SK-N-SH treated with all-trans-retinoic acid at 6 μM for 48 hours (cell line): ENCODE measurements around the gene CPNE2.

Source experiments
- ATAC-seq: fragments of 200-7000 bp; cut with Tn5 transposase; 3 replicates; pipeline ENCODE4 v1.9.1; 2020; ENCODE audit warnings: mild to moderate bottlenecking, moderate library complexity
- ARNTL ChIP-seq: fragments of 450-650 bp; formaldehyde crosslinking; IDR thresholded peaks from 2 replicates; pipeline ENCODE4 v1.5.0; 2020; ENCODE audit warnings: low read depth, mild to moderate bottlenecking, moderate library complexity, borderline replicate concordance
- BACH2 ChIP-seq: fragments of 250-450 bp; sonication (Bioruptor Pico); IDR thresholded peaks from 2 replicates; pipeline ENCODE4 v1.9.0; 2021; ENCODE audit warnings: mild to moderate bottlenecking, borderline replicate concordance
- CSDC2 ChIP-seq: fragments of 250-450 bp; sonication (Bioruptor Pico); IDR thresholded peaks from 2 replicates; pipeline ENCODE4 v1.5.0; 2020; ENCODE audit warnings: mild to moderate bottlenecking, moderate library complexity
- ESRRG ChIP-seq: fragments of 250-450 bp; sonication (Bioruptor Pico); IDR thresholded peaks from 2 replicates; pipeline ENCODE4 v1.6.1; 2021; ENCODE audit warnings: mild to moderate bottlenecking
- GLIS3 ChIP-seq: fragments of 250-450 bp; sonication (Bioruptor Pico); IDR thresholded peaks from 2 replicates; pipeline ENCODE4 v1.5.0; 2020; ENCODE audit warnings: mild to moderate bottlenecking, moderate library complexity
- ISL1 ChIP-seq: fragments of 250-450 bp; sonication (Bioruptor Pico); IDR thresholded peaks from 2 replicates; pipeline ENCODE4 v2.1.2; 2022; ENCODE audit warnings: mild to moderate bottlenecking, moderate library complexity
- OSR1 ChIP-seq: fragments of 250-450 bp; sonication (Bioruptor Pico); IDR thresholded peaks from 2 replicates; pipeline ENCODE4 v1.8.0; 2022; ENCODE audit warnings: moderate library complexity, mild to moderate bottlenecking, inconsistent platforms
- PATZ1 ChIP-seq: fragments of 250-450 bp; sonication (Bioruptor Pico); IDR thresholded peaks from 2 replicates; pipeline ENCODE4 v1.8.0; 2020; ENCODE audit warnings: mild to moderate bottlenecking, moderate library complexity, borderline replicate concordance
- POU6F1 ChIP-seq: fragments of 250-450 bp; sonication (Bioruptor Pico); IDR thresholded peaks from 2 replicates; pipeline ENCODE4 v1.8.0; 2021; ENCODE audit warnings: low read depth, mild to moderate bottlenecking, moderate library complexity, borderline replicate concordance
- PPARA ChIP-seq: fragments of 250-450 bp; sonication (Bioruptor Pico); IDR thresholded peaks from 2 replicates; pipeline ENCODE4 v1.5.0; 2020; ENCODE audit warnings: mild to moderate bottlenecking, borderline replicate concordance
- RARB ChIP-seq: fragments of 250-450 bp; sonication (Bioruptor Pico); IDR thresholded peaks from 2 replicates; pipeline ENCODE4 v1.8.0; 2021; ENCODE audit warnings: mild to moderate bottlenecking, moderate library complexity
- SNAI2 ChIP-seq: fragments of 250-450 bp; sonication (Bioruptor Pico); IDR thresholded peaks from 2 replicates; pipeline ENCODE4 v1.5.0; 2020; ENCODE audit warnings: mild to moderate bottlenecking, moderate library complexity
- TOX ChIP-seq: fragments of 250-450 bp; sonication (Bioruptor Pico); IDR thresholded peaks from 2 replicates; pipeline ENCODE4 v1.8.0; 2021; ENCODE audit warnings: mild to moderate bottlenecking, moderate library complexity, borderline replicate concordance
- TSHZ2 ChIP-seq: fragments of 250-450 bp; sonication (Bioruptor Pico); IDR thresholded peaks from 2 replicates; pipeline ENCODE4 v1.5.0; 2020; ENCODE audit warnings: mild to moderate bottlenecking, moderate library complexity
- ZC3H10 ChIP-seq: fragments of 250-450 bp; sonication (Bioruptor Pico); IDR thresholded peaks from 2 replicates; pipeline ENCODE4 v1.5.1; 2021; ENCODE audit warnings: mild to moderate bottlenecking, moderate library complexity
- ZFP3 ChIP-seq: fragments of 250-450 bp; sonication (Bioruptor Pico); IDR thresholded peaks from 2 replicates; pipeline ENCODE4 v1.5.0; 2020; ENCODE audit warnings: mild to moderate bottlenecking, moderate library complexity
- ZFP30 ChIP-seq: fragments of 450-650 bp; formaldehyde crosslinking; IDR thresholded peaks from 2 replicates; pipeline ENCODE4 v1.5.0; 2022; ENCODE audit warnings: mild to moderate bottlenecking, moderate library complexity
- ZNF565 ChIP-seq: fragments of 450-650 bp; formaldehyde crosslinking; conservative IDR thresholded peaks from 2 replicates; pipeline ENCODE4 v1.5.0; 2020; ENCODE audit warnings: low read depth, mild to moderate bottlenecking, moderate library complexity
- ZNF70 ChIP-seq: fragments of 450-650 bp; formaldehyde crosslinking; IDR thresholded peaks from 2 replicates; pipeline ENCODE4 v1.5.0; 2020; ENCODE audit warnings: mild to moderate bottlenecking, moderate library complexity
- ZNF8 ChIP-seq: fragments of 450-650 bp; formaldehyde crosslinking; IDR thresholded peaks from 2 replicates; pipeline ENCODE4 v1.5.0; 2020; ENCODE audit warnings: mild to moderate bottlenecking, moderate library complexity

CPNE2 gene

GRCh38 chr16:57125969-57126368 is 33.6 kb downstream of the CPNE2 start:
- TF ChIP-seq CSDC2 (CRISPR knock-in tag), result no peak
- TF ChIP-seq ZFP30, result no peak
- TF ChIP-seq ZC3H10 (CRISPR knock-in tag), result no peak
- no peak for TF ChIP-seq OSR1 (CRISPR knock-in tag)
- TF ChIP-seq ARNTL (CRISPR knock-in tag), result no peak
- no peak for TF ChIP-seq ISL1
- TF ChIP-seq POU6F1 (CRISPR knock-in tag), result no peak
- no peak for TF ChIP-seq SNAI2
- no peak for TF ChIP-seq TOX (CRISPR knock-in tag)
- TF ChIP-seq TSHZ2 (CRISPR knock-in tag), result no peak
- no peak for TF ChIP-seq ZNF70 (CRISPR knock-in tag)
- no peak for TF ChIP-seq PPARA (CRISPR knock-in tag)
- TF ChIP-seq RARB (CRISPR knock-in tag), result no peak
- no peak for TF ChIP-seq ZFP3 (CRISPR knock-in tag)
- TF ChIP-seq PATZ1 (CRISPR knock-in tag), result no peak
- TF ChIP-seq BACH2, result no peak
- no peak for TF ChIP-seq GLIS3 (CRISPR knock-in tag)
- no peak for TF ChIP-seq ZNF565 (CRISPR knock-in tag)
- no peak for TF ChIP-seq ZNF8
- no peak for ATAC-seq

- ATAC-seq, result no peak
- TF ChIP-seq ZC3H10 (CRISPR knock-in tag) (no peak), OSR1 (CRISPR knock-in tag) (no peak), TSHZ2 (CRISPR knock-in tag) (no peak), PPARA (CRISPR knock-in tag) (no peak), ZNF70 (CRISPR knock-in tag) (no peak), SNAI2 (no peak), TOX (CRISPR knock-in tag) (no peak)
- TF ChIP-seq, all 23 proteins: peak for 0
These were observed 34.0 kb downstream of the CPNE2 start for GRCh38 chr16:57126411-57126810.

GRCh38 chr16:57127037-57127763 is 34.8 kb downstream of the CPNE2 start:
- TF ChIP-seq RARB (CRISPR knock-in tag) (no peak), ZNF8 (no peak), ZFP3 (CRISPR knock-in tag) (peak; percentile 96)
- no peak for ATAC-seq

- TF ChIP-seq TSHZ2 (CRISPR knock-in tag) (no peak), PATZ1 (CRISPR knock-in tag) (no peak), ESRRG (CRISPR knock-in tag) (no peak)
- ATAC-seq, result no peak
These were observed 35.5 kb downstream of the CPNE2 start for GRCh38 chr16:57127836-57128235.
